PFSK-1 (cell line): ENCODE measurements around the gene NAA15.

Source experiments
- POLR2AphosphoS5 ChIP-seq: IDR thresholded peaks from 2 replicates; pipeline ENCODE4 v1.6.1; 2012; ENCODE audit warnings: low read depth, mild to moderate bottlenecking, control low read depth, low read length, moderate library complexity
- REST ChIP-seq, 2 experiments: IDR thresholded peaks; 2 replicates each; pipeline versions ENCODE4 v1.6.1 to v1.8.0; 2011 to 2012; ENCODE audit warnings: low read depth in 2 of 2, low read length in 2 of 2, control low read depth in 1 of 2, inconsistent platforms in 1 of 2, mild to moderate bottlenecking in 1 of 2, moderate library complexity in 1 of 2; ENCODE audit not compliant: insufficient read depth in 1 of 2
- TAF1 ChIP-seq: IDR thresholded peaks from 2 replicates; pipeline ENCODE4 v1.6.1; 2012; ENCODE audit warnings: low read length, control low read depth, borderline replicate concordance; ENCODE audit not compliant: insufficient read depth

GRCh38 chr4:139457318-139457717 is 156.0 kb downstream of the NAA15 start:
- TF ChIP-seq REST (IDR thresholded peaks at IDR 0.05; ENCODE audit: insufficient read depth in 1 of 2, low read depth in 2 of 2, low read length in 2 of 2) (no peak), TAF1 (no peak), POLR2AphosphoS5 (no peak)
